Measurements from ENCODE around the gene RPS27A.

DNA sequence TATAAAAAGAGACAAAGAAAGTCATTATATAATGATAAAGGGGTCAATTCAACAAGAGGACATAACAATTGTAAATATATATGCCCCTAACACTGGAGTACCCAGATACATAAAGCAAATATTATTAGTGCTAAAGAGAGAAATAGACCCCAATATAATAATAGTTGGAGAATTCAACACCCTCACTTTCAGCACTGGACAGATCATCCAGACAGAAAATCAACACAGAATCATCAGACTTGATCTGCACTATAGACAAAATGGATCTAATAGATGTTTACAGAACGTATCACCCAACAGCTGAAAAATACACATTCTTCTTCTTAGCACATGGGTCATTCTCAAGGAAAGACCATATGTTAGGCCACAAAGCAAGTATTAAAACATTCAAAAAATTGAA lies 32.1 kb upstream of the RPS27A start:
- TF ChIP-seq NRF1 (conservative IDR thresholded peaks at IDR 0.05; ENCODE audit: low read depth, low read length) = no peak
- TF ChIP-seq, protein P1, sequence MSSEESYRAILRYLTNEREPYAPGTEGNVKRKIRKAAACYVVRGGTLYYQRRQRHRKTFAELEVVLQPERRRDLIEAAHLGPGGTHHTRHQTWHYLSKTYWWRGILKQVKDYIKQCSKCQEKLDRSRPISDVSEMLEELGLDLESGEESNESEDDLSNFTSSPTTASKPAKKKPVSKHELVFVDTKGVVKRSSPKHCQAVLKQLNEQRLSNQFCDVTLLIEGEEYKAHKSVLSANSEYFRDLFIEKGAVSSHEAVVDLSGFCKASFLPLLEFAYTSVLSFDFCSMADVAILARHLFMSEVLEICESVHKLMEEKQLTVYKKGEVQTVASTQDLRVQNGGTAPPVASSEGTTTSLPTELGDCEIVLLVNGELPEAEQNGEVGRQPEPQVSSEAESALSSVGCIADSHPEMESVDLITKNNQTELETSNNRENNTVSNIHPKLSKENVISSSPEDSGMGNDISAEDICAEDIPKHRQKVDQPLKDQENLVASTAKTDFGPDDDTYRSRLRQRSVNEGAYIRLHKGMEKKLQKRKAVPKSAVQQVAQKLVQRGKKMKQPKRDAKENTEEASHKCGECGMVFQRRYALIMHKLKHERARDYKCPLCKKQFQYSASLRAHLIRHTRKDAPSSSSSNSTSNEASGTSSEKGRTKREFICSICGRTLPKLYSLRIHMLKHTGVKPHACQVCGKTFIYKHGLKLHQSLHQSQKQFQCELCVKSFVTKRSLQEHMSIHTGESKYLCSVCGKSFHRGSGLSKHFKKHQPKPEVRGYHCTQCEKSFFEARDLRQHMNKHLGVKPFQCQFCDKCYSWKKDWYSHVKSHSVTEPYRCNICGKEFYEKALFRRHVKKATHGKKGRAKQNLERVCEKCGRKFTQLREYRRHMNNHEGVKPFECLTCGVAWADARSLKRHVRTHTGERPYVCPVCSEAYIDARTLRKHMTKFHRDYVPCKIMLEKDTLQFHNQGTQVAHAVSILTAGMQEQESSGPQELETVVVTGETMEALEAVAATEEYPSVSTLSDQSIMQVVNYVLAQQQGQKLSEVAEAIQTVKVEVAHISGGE (CRISPR knock-in tag; IDR thresholded peaks at IDR 0.05) = no peak
- no peak for TF ChIP-seq CEBPB (IDR thresholded peaks at IDR 0.05; ENCODE audit: borderline replicate concordance in 1 of 2, low read depth in 2 of 2, low read length in 2 of 2)
- TF ChIP-seq, protein P2, sequence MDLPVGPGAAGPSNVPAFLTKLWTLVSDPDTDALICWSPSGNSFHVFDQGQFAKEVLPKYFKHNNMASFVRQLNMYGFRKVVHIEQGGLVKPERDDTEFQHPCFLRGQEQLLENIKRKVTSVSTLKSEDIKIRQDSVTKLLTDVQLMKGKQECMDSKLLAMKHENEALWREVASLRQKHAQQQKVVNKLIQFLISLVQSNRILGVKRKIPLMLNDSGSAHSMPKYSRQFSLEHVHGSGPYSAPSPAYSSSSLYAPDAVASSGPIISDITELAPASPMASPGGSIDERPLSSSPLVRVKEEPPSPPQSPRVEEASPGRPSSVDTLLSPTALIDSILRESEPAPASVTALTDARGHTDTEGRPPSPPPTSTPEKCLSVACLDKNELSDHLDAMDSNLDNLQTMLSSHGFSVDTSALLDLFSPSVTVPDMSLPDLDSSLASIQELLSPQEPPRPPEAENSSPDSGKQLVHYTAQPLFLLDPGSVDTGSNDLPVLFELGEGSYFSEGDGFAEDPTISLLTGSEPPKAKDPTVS (IDR thresholded peaks at IDR 0.05; ENCODE audit: low read depth, low read length) = no peak
- TF ChIP-seq EZH2 (IDR thresholded peaks at IDR 0.05; ENCODE audit: borderline replicate concordance, control insufficient read depth, low read depth, low read length) = no peak
- TF ChIP-seq CTCF (IDR thresholded peaks at IDR 0.05 in 2 of 3, conservative IDR thresholded peaks at IDR 0.05 in 1 of 3; ENCODE audit: control insufficient read depth in 2 of 3, extremely low read depth in 1 of 3, insufficient read depth in 1 of 3, low read depth in 3 of 3, low read length in 3 of 3) = no peak
- TF ChIP-seq NR2C2 (IDR thresholded peaks at IDR 0.05; ENCODE audit: borderline replicate concordance, control insufficient read depth, insufficient read length, low read depth) = no peak
- no peak for TF ChIP-seq EP300 (IDR thresholded peaks at IDR 0.05; ENCODE audit: borderline replicate concordance in 1 of 2, control insufficient read depth in 1 of 2, low read depth in 2 of 2, low read length in 2 of 2)
- no peak for TF ChIP-seq BACH1 (IDR thresholded peaks at IDR 0.05; ENCODE audit: borderline replicate concordance)
- TF ChIP-seq, protein P3, sequence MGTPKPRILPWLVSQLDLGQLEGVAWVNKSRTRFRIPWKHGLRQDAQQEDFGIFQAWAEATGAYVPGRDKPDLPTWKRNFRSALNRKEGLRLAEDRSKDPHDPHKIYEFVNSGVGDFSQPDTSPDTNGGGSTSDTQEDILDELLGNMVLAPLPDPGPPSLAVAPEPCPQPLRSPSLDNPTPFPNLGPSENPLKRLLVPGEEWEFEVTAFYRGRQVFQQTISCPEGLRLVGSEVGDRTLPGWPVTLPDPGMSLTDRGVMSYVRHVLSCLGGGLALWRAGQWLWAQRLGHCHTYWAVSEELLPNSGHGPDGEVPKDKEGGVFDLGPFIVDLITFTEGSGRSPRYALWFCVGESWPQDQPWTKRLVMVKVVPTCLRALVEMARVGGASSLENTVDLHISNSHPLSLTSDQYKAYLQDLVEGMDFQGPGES (IDR thresholded peaks at IDR 0.05) = no peak
- TF ChIP-seq EGR1 (IDR thresholded peaks at IDR 0.05; ENCODE audit: borderline replicate concordance in 1 of 2, low read depth in 2 of 2, low read length in 2 of 2) = no peak

Data from GM12878 (cell line).